Glutamatergic neuron (in vitro differentiated cells): Measurements from ENCODE around the gene WNT4. TPM values are rescaled to one million over a fixed set of nuclear protein-coding genes. Genes with fewer than 3 reads are reported as not detected.

ENCODE experiments used
- DNase-seq: peaks from one replicate; pipeline ENCODE4 v3.0.0; 2022
- H3K27ac Mint-ChIP-seq: one replicate; pipeline ENCODE4 v1.8.0; 2020; ENCODE audit warnings: mild to moderate bottlenecking, mixed read lengths, inconsistent platforms; ENCODE audit not compliant: unreplicated experiment
- H3K27me3 Mint-ChIP-seq: one replicate; pipeline ENCODE4 v1.8.0; 2020; ENCODE audit warnings: mild to moderate bottlenecking, moderate library complexity, mixed read lengths, inconsistent platforms; ENCODE audit not compliant: unreplicated experiment
- H3K36me3 Mint-ChIP-seq: one replicate; pipeline ENCODE4 v1.8.0; 2020; ENCODE audit warnings: mild to moderate bottlenecking, mixed read lengths, inconsistent platforms; ENCODE audit not compliant: unreplicated experiment
- H3K4me1 Mint-ChIP-seq: one replicate; pipeline ENCODE4 v1.8.0; 2020; ENCODE audit warnings: mild to moderate bottlenecking, low read depth, mixed read lengths, inconsistent platforms; ENCODE audit not compliant: unreplicated experiment
- H3K4me3 Mint-ChIP-seq: one replicate; pipeline ENCODE4 v1.8.0; 2020; ENCODE audit warnings: mild to moderate bottlenecking, mixed read lengths, inconsistent platforms; ENCODE audit not compliant: unreplicated experiment
- H3K9me3 Mint-ChIP-seq: one replicate; pipeline ENCODE4 v1.8.0; 2020; ENCODE audit warnings: mild to moderate bottlenecking, moderate library complexity, mixed read lengths, inconsistent platforms; ENCODE audit not compliant: unreplicated experiment
- CTCF ChIP-seq: fragments of 200-600 bp; sonication (generic); IDR thresholded peaks from one replicate; pipeline ENCODE4 v1.5.0; 2021; ENCODE audit not compliant: partially characterized antibody, unreplicated experiment
- total RNA-seq: library from RNA; stranded (reverse); fragmentation: NEBNext Ultra II Directional; extraction: Animal tissue kit (Norgen Biotek cat#: 25700); gene quantifications from one replicate; pipeline ENCODE4 v1.2.1, GENCODE V29; 2021; ENCODE audit not compliant: unreplicated experiment

Gene WNT4
- total RNA-seq, 1 donor from 2014 or later: not detected

- peak overlapping the region; percentile 62 for H3K27ac Mint-ChIP-seq
- no peak for TF ChIP-seq CTCF
- peaks cover 13% of the 10 kb centered on the region for H3K4me1 Mint-ChIP-seq
These were observed 24.5 kb downstream of the WNT4 start for GRCh38 chr1:22118291-22118992.

GRCh38 chr1:22117851-22118250 is 25.0 kb downstream of the WNT4 start:
- Mint-ChIP-seq H3K4me3 (no peak overlapping the region), H3K27me3 (peaks cover 7% of the 10 kb centered on the region), H3K4me1 (peaks cover 13% of the 10 kb centered on the region), H3K9me3 (peaks cover 5% of the 10 kb centered on the region), H3K27ac (no peak overlapping the region), H3K36me3 (no peaks in the 10 kb centered on the region)
- DNase-seq: no peak
- TF ChIP-seq CTCF: no peak

More at GRCh38 chr1:22118291-22118992, 24.5 kb downstream of the WNT4 start:
- H3K9me3 Mint-ChIP-seq: peaks cover 3% of the 10 kb centered on the region
- no peak overlapping the region for H3K4me3 Mint-ChIP-seq
- no peaks in the 10 kb centered on the region for H3K36me3 Mint-ChIP-seq
- H3K27me3 Mint-ChIP-seq: peaks cover 7% of the 10 kb centered on the region
- DNase-seq: no peak

GRCh38 chr1:22117238-22117637 is 25.7 kb downstream of the WNT4 start:
- DNase-seq: no peak
- Mint-ChIP-seq H3K27me3 (peaks cover 7% of the 10 kb centered on the region), H3K4me3 (no peak overlapping the region), H3K27ac (no peak overlapping the region), H3K9me3 (peaks cover 5% of the 10 kb centered on the region), H3K36me3 (no peaks in the 10 kb centered on the region), H3K4me1 (peaks cover 9% of the 10 kb centered on the region)
- TF ChIP-seq CTCF: no peak

GRCh38 chr1:22115286-22115685 is 27.6 kb downstream of the WNT4 start:
- no peak for TF ChIP-seq CTCF
- DNase-seq: no peak
- H3K27ac Mint-ChIP-seq: no peak overlapping the region
- H3K4me3 Mint-ChIP-seq: no peak overlapping the region
- no peaks in the 10 kb centered on the region for H3K36me3 Mint-ChIP-seq
- peaks cover 10% of the 10 kb centered on the region for H3K27me3 Mint-ChIP-seq
- H3K9me3 Mint-ChIP-seq: peaks cover 5% of the 10 kb centered on the region
- peaks cover 8% of the 10 kb centered on the region for H3K4me1 Mint-ChIP-seq

- Mint-ChIP-seq H3K27ac (no peak overlapping the region), H3K4me3 (no peak overlapping the region), H3K27me3 (peaks cover 10% of the 10 kb centered on the region), H3K4me1 (peaks cover 8% of the 10 kb centered on the region), H3K36me3 (no peaks in the 10 kb centered on the region), H3K9me3 (peaks cover 5% of the 10 kb centered on the region)
- DNase-seq: no peak
- TF ChIP-seq CTCF: no peak
These were observed 28.5 kb downstream of the WNT4 start for GRCh38 chr1:22114083-22115012.
